Adipocyte (in vitro differentiated cells): ENCODE measurements around the gene TMEM69.
"Not testable (repeated sequence)": the region's sequence is repeated elsewhere in the genome, so short reads cannot be mapped to it uniquely, and the experiment has no call there.

Experiments
- DNase-seq: peaks from one replicate; pipeline ENCODE4 v3.0.0-alpha.2; 2015; ENCODE audit warnings: low read depth
- H3K27me3 ChIP-seq: replicated peaks from 2 replicates; pipeline ENCODE4 v1.7.0; 2013; ENCODE audit warnings: mild to moderate bottlenecking, low read length, moderate library complexity; ENCODE audit not compliant: control insufficient read depth, insufficient read depth
- H3K36me3 ChIP-seq: 2 replicates; pipeline ENCODE4 v1.7.0; 2013; ENCODE audit warnings: low read length, mild to moderate bottlenecking, moderate library complexity; ENCODE audit not compliant: control insufficient read depth, insufficient read depth, severe bottlenecking
- H3K4me1 ChIP-seq: 2 replicates; pipeline ENCODE4 v1.7.0; 2013; ENCODE audit warnings: mild to moderate bottlenecking, low read length, moderate library complexity; ENCODE audit not compliant: control insufficient read depth, insufficient read depth
- H3K4me3 ChIP-seq: 2 replicates; pipeline ENCODE4 v1.7.0; 2013; ENCODE audit warnings: mild to moderate bottlenecking, low read length, moderate library complexity
- H3K9ac ChIP-seq: 2 replicates; pipeline ENCODE4 v1.7.0; 2013; ENCODE audit warnings: mild to moderate bottlenecking, low read length, moderate library complexity
- H3K9me3 ChIP-seq: 2 replicates; pipeline ENCODE4 v1.7.0; 2013; ENCODE audit warnings: mild to moderate bottlenecking, low read length, moderate library complexity; ENCODE audit not compliant: control insufficient read depth

TMEM69 gene

GRCh38 chr1:45716700-45717099 is 28.7 kb downstream of the TMEM69 start:
- no peak overlapping the region for H3K9ac ChIP-seq
- no peaks in the 10 kb centered on the region for H3K27me3 ChIP-seq
- H3K36me3 ChIP-seq = peaks cover 20% of the 10 kb centered on the region
- no peak for DNase-seq
- H3K9me3 ChIP-seq = no peaks in the 10 kb centered on the region
- H3K4me3 ChIP-seq = no peak overlapping the region
- peaks cover 8% of the 10 kb centered on the region for H3K4me1 ChIP-seq

GRCh38 chr1:45717386-45717785 is 29.4 kb downstream of the TMEM69 start:
- DNase-seq = peak; percentile 51
- not testable (repeated sequence) for H3K27me3 ChIP-seq
- H3K36me3 ChIP-seq = peaks cover 15% of the 10 kb centered on the region

GRCh38 chr1:45718289-45718688 is 30.3 kb downstream of the TMEM69 start:
- peaks cover 16% of the 10 kb centered on the region for H3K4me1 ChIP-seq
- no peaks in the 10 kb centered on the region for H3K9me3 ChIP-seq
- no peak overlapping the region for H3K9ac ChIP-seq
- H3K4me3 ChIP-seq = no peak overlapping the region
- DNase-seq = no peak
- H3K27me3 ChIP-seq = no peaks in the 10 kb centered on the region
- H3K36me3 ChIP-seq = peaks cover 15% of the 10 kb centered on the region

More at GRCh38 chr1:45717386-45717785, 29.4 kb downstream of the TMEM69 start:
- not testable (repeated sequence) for H3K9me3 ChIP-seq, H3K9ac ChIP-seq, H3K4me1 ChIP-seq, H3K4me3 ChIP-seq

GRCh38 chr1:45721207-45721606 is 33.2 kb downstream of the TMEM69 start:
- Histone ChIP-seq H3K9ac (no peak overlapping the region), H3K4me1 (peaks cover 19% of the 10 kb centered on the region), H3K27me3 (no peaks in the 10 kb centered on the region), H3K9me3 (no peaks in the 10 kb centered on the region), H3K36me3 (peaks cover 6% of the 10 kb centered on the region), H3K4me3 (no peak overlapping the region)
- peak; percentile 72 for DNase-seq

- Histone ChIP-seq H3K4me3 (no peak overlapping the region), H3K4me1 (peaks cover 19% of the 10 kb centered on the region), H3K9ac (peak overlapping the region; percentile 22), H3K27me3 (no peaks in the 10 kb centered on the region), H3K36me3 (peaks cover 4% of the 10 kb centered on the region), H3K9me3 (no peaks in the 10 kb centered on the region)
- peak; percentile 70 for DNase-seq
These were observed 34.8 kb downstream of the TMEM69 start for GRCh38 chr1:45722809-45723208.

- Histone ChIP-seq H3K27me3 (no peaks in the 10 kb centered on the region), H3K9ac (peak overlapping the region; percentile 22), H3K9me3 (no peaks in the 10 kb centered on the region), H3K36me3 (peaks cover 6% of the 10 kb centered on the region), H3K4me1 (peaks cover 19% of the 10 kb centered on the region), H3K4me3 (no peak overlapping the region)
- peak; percentile 63 for DNase-seq
These were observed 35.4 kb downstream of the TMEM69 start for GRCh38 chr1:45723248-45723930.

GRCh38 chr1:45726007-45726406 is 38.0 kb downstream of the TMEM69 start:
- H3K27me3 ChIP-seq = not testable (repeated sequence)

GRCh38 chr1:45730075-45730779 is 42.2 kb downstream of the TMEM69 start:
- H3K36me3 ChIP-seq = peaks cover 12% of the 10 kb centered on the region
- no peak overlapping the region for H3K4me3 ChIP-seq
- H3K27me3 ChIP-seq = no peaks in the 10 kb centered on the region
- no peak overlapping the region for H3K9ac ChIP-seq
- H3K9me3 ChIP-seq = no peaks in the 10 kb centered on the region
- no peaks in the 10 kb centered on the region for H3K4me1 ChIP-seq
- peak; percentile 44 for DNase-seq

More at GRCh38 chr1:45726007-45726406, 38.0 kb downstream of the TMEM69 start:
- H3K4me1 ChIP-seq = peaks cover 17% of the 10 kb centered on the region
- not testable (repeated sequence) for H3K9me3 ChIP-seq, H3K4me3 ChIP-seq, DNase-seq, H3K9ac ChIP-seq
- H3K36me3 ChIP-seq = peaks cover 12% of the 10 kb centered on the region

- DNase-seq = no peak
- H3K9ac ChIP-seq = no peak overlapping the region
- no peaks in the 10 kb centered on the region for H3K27me3 ChIP-seq
- H3K4me3 ChIP-seq = no peak overlapping the region
- peaks cover 12% of the 10 kb centered on the region for H3K36me3 ChIP-seq
- H3K4me1 ChIP-seq = no peaks in the 10 kb centered on the region
- no peaks in the 10 kb centered on the region for H3K9me3 ChIP-seq
These were observed 42.9 kb downstream of the TMEM69 start for GRCh38 chr1:45730780-45731319.

GRCh38 chr1:45739137-45739536 is 51.2 kb downstream of the TMEM69 start:
- Histone ChIP-seq H3K9me3 (no peaks in the 10 kb centered on the region), H3K4me3 (no peak overlapping the region), H3K36me3 (peaks cover 7% of the 10 kb centered on the region), H3K9ac (no peak overlapping the region), H3K27me3 (no peaks in the 10 kb centered on the region), H3K4me1 (no peaks in the 10 kb centered on the region)
- DNase-seq = no peak

- not testable (repeated sequence) for H3K9ac ChIP-seq, H3K4me1 ChIP-seq, DNase-seq, H3K27me3 ChIP-seq, H3K9me3 ChIP-seq, H3K36me3 ChIP-seq, H3K4me3 ChIP-seq
These were observed 51.7 kb downstream of the TMEM69 start for GRCh38 chr1:45739641-45740156.
